GM12874 (cell line): ENCODE measurements around the gene ATG2B.

Experiments used
- TF ChIP-seq, protein P1 (sequence below): IDR thresholded peaks from 2 replicates; pipeline ENCODE4 v1.5.1; 2011; ENCODE audit warnings: low read depth, mild to moderate bottlenecking, control low read depth, low read length, moderate library complexity; ENCODE audit not compliant: insufficient read depth

ATG2B gene

DNA sequence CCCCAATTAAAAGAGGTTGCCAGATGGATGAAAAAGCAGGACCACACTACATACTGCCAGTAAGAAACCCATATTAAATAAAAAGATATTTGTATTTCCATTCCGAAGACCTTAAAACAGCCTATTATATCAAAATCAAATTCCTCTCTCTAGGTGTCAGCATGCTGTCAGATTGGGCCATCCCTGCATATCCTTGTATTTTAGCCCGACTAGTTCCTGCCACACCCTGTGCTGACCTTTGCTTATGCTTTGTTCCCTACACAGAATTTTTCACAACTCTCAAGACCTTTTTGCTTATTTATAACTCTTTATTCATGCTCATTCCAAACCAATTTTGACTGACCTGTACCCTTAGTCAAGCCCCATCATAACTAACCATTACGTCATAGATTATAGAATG lies 13.0 kb upstream of the ATG2B start:
- TF ChIP-seq, protein P1, sequence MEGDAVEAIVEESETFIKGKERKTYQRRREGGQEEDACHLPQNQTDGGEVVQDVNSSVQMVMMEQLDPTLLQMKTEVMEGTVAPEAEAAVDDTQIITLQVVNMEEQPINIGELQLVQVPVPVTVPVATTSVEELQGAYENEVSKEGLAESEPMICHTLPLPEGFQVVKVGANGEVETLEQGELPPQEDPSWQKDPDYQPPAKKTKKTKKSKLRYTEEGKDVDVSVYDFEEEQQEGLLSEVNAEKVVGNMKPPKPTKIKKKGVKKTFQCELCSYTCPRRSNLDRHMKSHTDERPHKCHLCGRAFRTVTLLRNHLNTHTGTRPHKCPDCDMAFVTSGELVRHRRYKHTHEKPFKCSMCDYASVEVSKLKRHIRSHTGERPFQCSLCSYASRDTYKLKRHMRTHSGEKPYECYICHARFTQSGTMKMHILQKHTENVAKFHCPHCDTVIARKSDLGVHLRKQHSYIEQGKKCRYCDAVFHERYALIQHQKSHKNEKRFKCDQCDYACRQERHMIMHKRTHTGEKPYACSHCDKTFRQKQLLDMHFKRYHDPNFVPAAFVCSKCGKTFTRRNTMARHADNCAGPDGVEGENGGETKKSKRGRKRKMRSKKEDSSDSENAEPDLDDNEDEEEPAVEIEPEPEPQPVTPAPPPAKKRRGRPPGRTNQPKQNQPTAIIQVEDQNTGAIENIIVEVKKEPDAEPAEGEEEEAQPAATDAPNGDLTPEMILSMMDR = no peak

DNA sequence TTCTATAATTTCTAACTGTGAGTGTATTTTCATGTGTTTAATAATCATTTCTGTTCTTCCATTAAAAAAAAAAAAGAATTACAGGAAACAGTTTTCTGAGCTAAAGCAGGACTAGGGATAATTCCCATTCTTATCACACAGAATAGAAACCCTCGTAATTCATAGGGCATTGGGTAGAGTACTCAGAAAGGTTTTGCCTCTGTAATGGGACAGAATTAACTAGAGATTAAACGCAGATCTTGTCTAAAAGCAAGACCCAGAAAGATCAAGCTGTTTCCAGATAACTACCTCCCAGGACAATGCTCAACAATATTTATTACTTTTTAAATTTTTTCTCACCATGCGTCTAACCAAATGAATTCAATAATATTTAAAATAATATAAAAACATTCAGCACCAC lies 10.4 kb upstream of the ATG2B start:
- TF ChIP-seq, protein P1 = no peak

DNA sequence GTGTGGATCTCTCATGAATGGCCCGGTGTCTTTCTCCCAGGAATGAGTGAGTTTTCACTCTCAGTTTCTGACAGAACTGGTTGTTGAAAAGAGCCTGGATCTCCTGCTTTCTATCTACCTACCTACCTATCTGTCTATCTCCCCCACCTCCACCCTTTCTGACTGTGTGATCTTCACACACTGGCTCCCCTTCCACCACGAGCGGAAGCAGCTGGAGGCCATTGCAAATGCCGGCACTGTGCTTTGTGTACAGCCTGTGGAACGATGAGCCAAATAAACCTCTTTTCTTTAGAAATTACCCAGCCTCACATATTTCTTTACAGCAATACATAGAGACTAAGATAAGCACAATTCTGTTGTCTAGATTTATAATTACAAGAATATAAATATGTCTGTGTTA lies 7.4 kb upstream of the ATG2B start:
- TF ChIP-seq, protein P1 = no peak

DNA sequence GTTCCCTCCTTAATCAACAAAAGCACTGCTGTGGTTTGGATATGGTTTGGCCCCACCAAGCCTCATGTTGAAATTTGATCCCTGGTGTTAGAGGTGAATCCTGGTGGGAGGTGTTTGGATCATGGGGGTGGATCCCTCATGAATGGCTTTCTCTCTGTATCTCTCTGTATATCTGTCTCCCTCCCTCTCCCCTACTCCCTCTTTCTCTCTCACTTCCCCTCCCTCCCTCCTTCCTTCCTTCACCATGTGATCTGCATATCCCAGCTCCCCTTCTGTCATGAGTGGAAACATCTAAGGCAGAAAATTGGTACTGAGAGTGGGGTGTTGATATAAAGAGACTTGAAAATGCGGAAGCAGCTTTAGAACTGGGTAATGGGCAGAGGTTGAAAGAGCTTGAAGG lies 5.4 kb upstream of the ATG2B start:
- TF ChIP-seq, protein P1 = no peak

DNA sequence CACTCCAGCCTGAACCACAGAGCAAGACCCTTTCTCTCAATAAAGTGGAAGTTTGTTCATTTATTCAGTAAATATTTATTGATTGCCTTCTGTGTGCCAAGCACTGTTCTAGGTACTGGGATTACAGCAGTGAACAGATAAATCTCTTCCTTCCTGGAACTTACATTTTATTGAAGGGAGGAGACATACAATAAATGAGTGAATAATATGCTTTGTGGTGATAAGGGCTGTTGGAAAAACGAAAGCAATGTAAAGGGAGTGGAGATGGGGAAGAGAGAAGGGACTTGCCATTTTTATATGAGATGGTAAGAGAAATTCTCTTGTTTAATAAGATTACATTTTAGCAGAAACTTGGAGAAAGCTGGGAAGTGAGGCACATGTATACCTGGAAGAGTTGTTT lies 1.8 kb upstream of the ATG2B start:
- TF ChIP-seq, protein P1 = no peak

DNA sequence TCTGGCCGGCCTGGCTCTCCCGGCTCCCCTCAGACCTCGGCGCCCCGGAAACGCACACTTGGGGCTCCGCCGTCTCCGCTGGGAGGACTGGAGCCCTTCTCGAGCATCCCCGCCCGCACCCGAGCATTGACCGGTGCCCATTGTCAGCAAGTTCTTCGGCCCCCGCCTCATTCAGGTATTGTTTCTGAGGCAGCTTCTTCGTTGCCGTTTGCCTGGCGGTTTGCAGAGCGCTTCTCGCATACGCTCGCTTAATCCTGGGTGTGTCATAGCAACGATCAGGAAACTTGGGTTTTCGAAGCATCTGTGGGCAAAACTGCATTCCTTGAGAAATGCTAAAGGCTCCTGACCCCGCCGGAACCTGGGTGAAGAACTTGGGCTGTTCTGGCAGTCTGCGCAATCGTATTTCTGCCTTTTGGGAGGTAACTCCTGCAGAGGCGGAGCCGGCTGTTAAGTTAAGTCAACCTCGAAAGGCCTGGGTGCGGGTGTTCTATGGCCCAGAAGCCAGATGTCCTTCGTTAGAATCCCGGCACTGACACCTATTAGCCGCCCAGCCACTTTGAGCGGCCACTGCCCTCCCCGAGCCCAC lies 703 bp upstream of the ATG2B start:
- TF ChIP-seq, protein P1 = no peak

DNA sequence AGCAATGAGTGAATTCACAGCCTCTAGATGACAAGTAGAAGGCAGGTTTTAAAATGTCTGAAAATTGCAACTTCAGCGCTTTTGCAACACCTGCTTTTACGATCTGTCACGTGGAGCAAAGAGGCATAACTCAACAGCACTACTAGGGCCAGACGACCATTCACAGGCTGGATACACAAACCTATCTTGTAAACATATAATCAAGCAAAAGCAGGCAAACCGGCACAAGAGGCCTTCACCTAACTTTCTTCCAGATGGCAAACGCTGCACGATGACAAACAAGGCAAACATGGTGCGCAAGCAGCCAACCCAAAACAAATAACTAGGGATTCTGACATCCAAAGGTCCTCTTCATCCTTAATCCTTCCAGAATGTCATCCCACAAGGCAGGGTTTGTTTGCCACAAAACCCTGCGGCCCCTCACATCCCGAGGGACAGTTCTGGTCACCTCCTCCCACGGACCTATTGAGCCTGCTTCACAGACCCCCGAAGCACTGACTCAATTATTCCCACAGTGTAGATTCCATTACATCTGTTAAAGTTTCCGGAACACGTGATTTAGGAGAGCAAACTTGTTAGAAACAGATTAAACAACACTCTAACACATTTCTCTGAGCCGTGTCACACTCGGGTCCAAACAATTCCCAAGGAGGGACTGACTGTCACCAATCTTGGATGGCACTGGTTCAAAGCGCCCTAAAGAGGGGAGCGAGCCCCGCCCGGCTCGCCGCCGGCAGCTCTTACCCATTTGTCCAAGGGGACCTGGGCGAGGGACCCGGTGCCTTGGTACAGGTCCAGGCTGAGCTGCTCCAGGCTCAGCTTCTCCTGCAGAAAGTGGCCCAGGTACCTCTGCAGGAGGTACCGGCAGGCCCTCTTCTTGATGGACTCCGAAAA lies 823 bp downstream of the ATG2B start:
- TF ChIP-seq, protein P1 = no peak
